Measurements from ENCODE around the gene C17orf67.

C17orf67 gene

GRCh38 chr17:56823848-56824247, 9.9 kb downstream of the C17orf67 start:
- TF ChIP-seq CTCF (IDR thresholded peaks at IDR 0.05; ENCODE audit: unreplicated experiment in 3 of 3): no peak
- Mint-ChIP-seq H3K9me3 (no peaks in the 10 kb centered on the region), H3K4me1 (no peaks in the 10 kb centered on the region), H3K36me3 (ENCODE audit: low read depth) (peaks cover 7% of the 10 kb centered on the region), H3K27me3 (ENCODE audit: low read depth) (peaks cover 8% of the 10 kb centered on the region), H3K27ac (no peak overlapping the region), H3K4me3 (no peak overlapping the region)

DNA sequence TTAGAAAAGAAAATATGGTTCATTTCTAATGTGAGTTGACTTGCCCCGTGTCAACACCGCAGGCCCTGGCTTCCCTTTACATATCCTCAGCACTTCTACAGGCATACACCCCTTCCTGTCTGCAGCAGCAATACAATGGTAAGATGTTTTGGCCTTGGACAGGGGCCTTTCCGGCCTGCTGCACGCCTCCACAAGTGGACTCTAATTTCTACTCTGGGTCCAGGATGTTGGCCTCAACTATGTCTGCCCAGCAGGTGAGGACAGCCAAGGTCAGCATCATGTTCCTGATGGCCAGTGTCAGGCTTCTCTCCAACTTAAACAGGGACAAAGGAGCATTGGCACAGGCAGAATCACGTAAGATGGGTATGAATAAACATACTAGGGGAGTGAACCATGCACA, 11.0 kb downstream of the C17orf67 start:
- Mint-ChIP-seq H3K4me3 (no peak overlapping the region), H3K27ac (no peak overlapping the region), H3K27me3 (ENCODE audit: low read depth) (peaks cover 11% of the 10 kb centered on the region), H3K4me1 (no peaks in the 10 kb centered on the region), H3K9me3 (no peaks in the 10 kb centered on the region), H3K36me3 (ENCODE audit: low read depth) (peaks cover 3% of the 10 kb centered on the region)
- TF ChIP-seq CTCF (IDR thresholded peaks at IDR 0.05; ENCODE audit: unreplicated experiment in 3 of 3): no peak

DNA sequence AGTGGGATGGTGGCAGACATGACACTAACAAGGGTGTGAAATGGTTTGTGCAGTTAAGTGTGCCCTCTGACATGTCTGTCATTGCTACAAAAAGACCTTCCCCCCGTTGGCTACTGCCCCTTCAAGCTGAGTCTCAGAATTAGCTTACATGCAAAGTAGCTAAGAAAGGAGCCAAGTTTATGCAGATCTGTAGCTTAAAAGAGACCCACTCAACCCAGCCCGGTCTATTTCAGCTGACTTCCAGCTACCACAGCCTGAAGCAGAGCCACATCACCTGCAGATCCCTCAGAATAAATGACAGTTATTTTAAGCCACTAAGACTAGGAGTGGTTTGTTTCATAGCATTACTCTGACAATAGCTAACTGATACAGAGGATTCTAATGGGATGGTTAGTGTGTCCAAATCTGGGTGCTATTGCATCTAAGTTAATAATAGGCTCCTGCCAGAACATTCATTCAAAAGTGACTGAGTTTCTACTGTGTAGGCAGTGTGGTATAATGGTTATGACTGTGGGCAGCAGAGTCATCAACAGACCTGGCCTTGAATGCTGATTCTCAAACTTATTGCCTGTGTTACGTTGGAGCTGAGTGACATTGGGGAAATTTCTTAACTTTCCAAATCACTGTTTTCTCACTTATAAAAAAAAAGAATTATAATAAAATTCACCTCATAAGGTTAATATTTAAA, 11.7 kb downstream of the C17orf67 start:
- no peak for TF ChIP-seq CTCF (IDR thresholded peaks at IDR 0.05; ENCODE audit: unreplicated experiment in 3 of 3)
- Mint-ChIP-seq H3K4me3 (no peak overlapping the region), H3K27ac (no peak overlapping the region), H3K4me1 (no peaks in the 10 kb centered on the region), H3K9me3 (no peaks in the 10 kb centered on the region), H3K36me3 (ENCODE audit: low read depth) (peaks cover 3% of the 10 kb centered on the region), H3K27me3 (ENCODE audit: low read depth) (peaks cover 11% of the 10 kb centered on the region)

DNA sequence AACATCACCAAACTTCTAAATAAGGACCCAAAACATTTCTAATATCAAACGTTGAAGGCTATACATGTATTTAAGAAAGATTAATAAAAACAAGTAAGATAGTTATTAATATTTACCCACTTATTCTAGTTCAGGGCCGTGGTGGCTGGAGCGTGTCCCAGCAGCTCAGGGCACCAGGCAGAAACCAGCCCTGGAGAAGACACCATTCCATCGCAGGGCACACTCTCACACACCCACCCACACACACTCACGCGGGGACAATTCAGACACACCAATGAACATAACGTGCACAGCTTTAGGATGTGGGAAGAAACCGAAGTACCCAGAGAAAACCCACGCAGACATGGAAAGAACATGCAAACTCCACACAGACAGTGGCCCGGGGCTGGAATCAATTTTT, 13.5 kb downstream of the C17orf67 start:
- Mint-ChIP-seq H3K36me3 (ENCODE audit: low read depth) (peaks cover 3% of the 10 kb centered on the region), H3K27me3 (ENCODE audit: low read depth) (peaks cover 11% of the 10 kb centered on the region), H3K9me3 (no peaks in the 10 kb centered on the region), H3K4me1 (no peaks in the 10 kb centered on the region), H3K4me3 (no peak overlapping the region), H3K27ac (no peak overlapping the region)
- no peak for TF ChIP-seq CTCF (IDR thresholded peaks at IDR 0.05; ENCODE audit: unreplicated experiment in 3 of 3)

GRCh38 chr17:56819431-56820145, 14.1 kb downstream of the C17orf67 start:
- peaks cover 3% of the 10 kb centered on the region for H3K36me3 Mint-ChIP-seq (ENCODE audit: low read depth)
- H3K9me3 Mint-ChIP-seq: no peaks in the 10 kb centered on the region
- peak; percentile 84 to 89 (median 88) for TF ChIP-seq CTCF (IDR thresholded peaks at IDR 0.05; ENCODE audit: unreplicated experiment in 3 of 3)
- H3K27me3 Mint-ChIP-seq (ENCODE audit: low read depth): peaks cover 11% of the 10 kb centered on the region
- H3K4me3 Mint-ChIP-seq: no peak overlapping the region
- no peaks in the 10 kb centered on the region for H3K4me1 Mint-ChIP-seq
- no peak overlapping the region for H3K27ac Mint-ChIP-seq

DNA sequence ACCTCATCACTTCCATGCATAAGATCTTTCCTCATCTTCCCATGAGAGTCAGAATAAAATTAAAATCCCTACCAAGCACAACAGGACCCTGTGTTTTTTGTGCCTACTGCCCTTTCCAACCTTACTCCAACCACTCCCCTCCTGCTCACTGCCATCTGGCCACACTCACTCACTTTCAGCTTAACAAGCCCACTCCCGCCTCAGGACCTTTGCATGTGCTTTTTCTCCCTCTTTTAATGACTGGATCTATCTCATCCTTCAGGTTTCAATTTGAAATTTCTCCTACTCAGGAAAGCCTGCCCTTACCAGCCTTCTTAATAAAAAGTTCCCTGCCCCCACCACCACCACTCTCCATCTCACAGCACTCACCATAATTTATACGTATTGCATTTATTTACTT, 14.7 kb downstream of the C17orf67 start:
- H3K27ac Mint-ChIP-seq: no peak overlapping the region
- H3K4me1 Mint-ChIP-seq: peaks cover 1% of the 10 kb centered on the region
- H3K27me3 Mint-ChIP-seq (ENCODE audit: low read depth): peaks cover 11% of the 10 kb centered on the region
- no peak for TF ChIP-seq CTCF (IDR thresholded peaks at IDR 0.05; ENCODE audit: unreplicated experiment in 3 of 3)
- H3K36me3 Mint-ChIP-seq (ENCODE audit: low read depth): no peaks in the 10 kb centered on the region
- no peak overlapping the region for H3K4me3 Mint-ChIP-seq
- no peaks in the 10 kb centered on the region for H3K9me3 Mint-ChIP-seq
